Adrenal gland (tissue), 12 donors: ENCODE data around the gene UQCR10. TPM values are rescaled to one million over a fixed set of nuclear protein-coding genes. Genes with fewer than 3 reads are reported as not detected.

Experiments used
- DNase-seq, 7 donors: peaks; one replicate each; pipeline ENCODE4 v3.0.0-alpha.2; 2019 to 2020
- H3K27ac ChIP-seq, 5 donors: fragments of 200-600 bp; sonication (generic) in 4 of 5; 1 replicate in 3 of 5; 2 replicates in 2 of 5; pipeline versions ENCODE4 v1.5.1 to v1.8.0; 2016 to 2020; ENCODE audit warnings: mild to moderate bottlenecking in 1 of 5
- H3K27me3 ChIP-seq: fragments of 200-600 bp; 2 replicates; pipeline ENCODE4 v1.8.0; 2021
- H3K36me3 ChIP-seq, 2 donors: fragments of 200-600 bp; replicated peaks in 1 of 2; 1 replicate in 1 of 2; 2 replicates in 1 of 2; pipeline versions ENCODE4 v1.5.1 to v1.8.0; 2018 to 2022
- H3K4me1 ChIP-seq, 2 donors: fragments of 200-600 bp; replicated peaks in 1 of 2; 1 replicate in 1 of 2; 2 replicates in 1 of 2; pipeline versions ENCODE4 v1.5.1 to v1.8.0; 2018 to 2021
- H3K4me3 ChIP-seq, 4 donors: fragments of 200-600 bp; sonication (generic) in 3 of 4; one replicate each; pipeline ENCODE4 v1.5.1; 2016 to 2018
- H3K9me3 ChIP-seq, 3 donors: fragments of 200-600 bp; sonication (generic) in 1 of 3; replicated peaks in 1 of 3; 1 replicate in 2 of 3; 2 replicates in 1 of 3; pipeline versions ENCODE4 v1.5.1 to v1.8.0; 2016 to 2021
- CTCF ChIP-seq, 6 experiments: fragments of 450-650 bp in 4 of 6; fragments of 200-600 bp in 2 of 6; sonication (generic) in 1 of 6; IDR thresholded peaks; 1 replicate in 5 of 6; 2 replicates in 1 of 6; pipeline versions ENCODE4 v1.5.1 to v1.8.0; 2016 to 2021; ENCODE audit warnings: antibody characterized with exemption in 6 of 6, mild to moderate bottlenecking in 2 of 6, moderate library complexity in 1 of 6
- POLR2A ChIP-seq, 2 donors: fragments of 450-650 bp; IDR thresholded peaks; one replicate each; pipeline ENCODE4 v1.6.1; 2017; ENCODE audit warnings: antibody characterized with exemption in 2 of 2, mild to moderate bottlenecking in 2 of 2, moderate library complexity in 1 of 2
- WGBS, 4 donors: extraction: QIAGEN DNeasy Blood & Tissue Kit in 2 of 4; methylation state at CpG; one replicate each; pipeline versions ENCODE4 v1.1.5 to v1.1.7; 2013 to 2017; 5-methylcytosine and 5-hydroxymethylcytosine counted together
- intact Hi-C, 2 donors: fragments of 100-400 bp; cut with DNase I; formaldehyde crosslinking; loops; one replicate each; pipeline versions ENCODE4 v1.14.1 to v1.15.0; 2022 to 2023
- polyA plus RNA-seq, 3 donors: library from polyadenylated mRNA; stranded (reverse); fragments of 200-250 nt in 2 of 3; fragments of 350-450 nt in 1 of 3; fragmentation: Illumina TruSeq in 1 of 3; extraction: RNeasy Lipid Tissue Mini Kit (QIAGEN cat#74804) in 1 of 3; gene quantifications; one replicate each; pipeline ENCODE4 v1.2.3, GENCODE V29; 2013 to 2014
- total RNA-seq, 9 donors: library from RNA; depleted of rRNA in 4 of 9; stranded (reverse); fragments of >200 nt in 4 of 9; fragments of 120-200 nt in 1 of 9; fragmentation: NEBNext Ultra II Directional in 1 of 9; extraction: Animal tissue kit (Norgen Biotek cat#: 25700) in 1 of 9; gene quantifications; one replicate each; pipeline versions ENCODE4 v1.1.0 to v1.2.4, GENCODE V29; 2013 to 2023
- donor health status: healthy with polysubstance abuse.
- donor health status: Bipolar disorder and iron deficiency.
- donor health status: DM: yes; HTN: yes; CAD: no.
- donor health status: DM: no; HTN: no; CAD: no.
- donor health status: DM: no; HTN: no; CAD: no.
- donor health status: DM: yes; HTN: yes; CAD: no.

UQCR10 gene
- total and polyA plus RNA-seq, 12 donors, result 51.3 to 489 (median 187) TPM

- no peaks in the 10 kb centered on the region for H3K9me3 ChIP-seq
- H3K4me1 ChIP-seq, result peaks cover 8 to 11% of the 10 kb centered on the region in 2 donors
- H3K36me3 ChIP-seq, result no peaks in the 10 kb centered on the region
- DNase-seq, result no peak
- no peak for TF ChIP-seq CTCF (IDR thresholded peaks at IDR 0.05)
- no peak for TF ChIP-seq POLR2A (IDR thresholded peaks at IDR 0.05)
- intact Hi-C loops, result no loop called here
- H3K27ac ChIP-seq, result no peak overlapping the region
- no peak overlapping the region for H3K4me3 ChIP-seq
- WGBS, 4 donors, result 80 to 93% (median 86%) methylated on average over 15 of the region's 15 CpGs
- H3K27me3 ChIP-seq, result no peaks in the 10 kb centered on the region
Measured at GRCh38 chr22:29762263-29762662, 4.9 kb upstream of the UQCR10 start.

GRCh38 chr22:29765905-29766631, 1.1 kb upstream of the UQCR10 start:
- intact Hi-C loops, result no loop called here
- H3K27ac ChIP-seq, result peak overlapping the region in 4 of 5 donors; percentile 65 to 93 (median 84)
- no peaks in the 10 kb centered on the region for H3K9me3 ChIP-seq
- DNase-seq, result peak in 2 of 7 donors; percentile 25 to 57
- peaks cover 0 to 21% of the 10 kb centered on the region in 2 donors for H3K36me3 ChIP-seq
- peaks cover 18 to 22% of the 10 kb centered on the region in 2 donors for H3K4me1 ChIP-seq
- 50 to 60% (median 55%) methylated on average over 13 to 15 of the region's 15 CpGs for WGBS, 4 donors
- H3K4me3 ChIP-seq, result peak overlapping the region in 3 of 4 donors; percentile 66 to 93 (median 85)
- TF ChIP-seq CTCF (IDR thresholded peaks at IDR 0.05) (no peak), POLR2A (IDR thresholded peaks at IDR 0.05) (no peak)
- no peaks in the 10 kb centered on the region for H3K27me3 ChIP-seq

- TF ChIP-seq CTCF (IDR thresholded peaks at IDR 0.05) (peak in 1 of 6 experiments; percentile 5), POLR2A (IDR thresholded peaks at IDR 0.05) (peak; percentile 51 to 91)
Measured at GRCh38 chr22:29766632-29767170, 468 bp upstream of the UQCR10 start, which contains the start of gene ZMAT5. ZMAT5 (minus strand) TSS chr22:29767007; CDS start chr22:29748544, 18,463 bp downstream.

GRCh38 chr22:29768052-29768693, 1.0 kb downstream of the UQCR10 start:
- no peaks in the 10 kb centered on the region for H3K9me3 ChIP-seq
- no peak for TF ChIP-seq CTCF (IDR thresholded peaks at IDR 0.05)
- no peak for TF ChIP-seq POLR2A (IDR thresholded peaks at IDR 0.05)
- DNase-seq, result no peak
- peak overlapping the region in 2 of 5 donors; percentile 77 to 78 for H3K27ac ChIP-seq
- intact Hi-C loops, result no loop called here
- peaks cover 0 to 22% of the 10 kb centered on the region in 2 donors for H3K36me3 ChIP-seq
- H3K4me3 ChIP-seq, result peak overlapping the region in 3 of 4 donors; percentile 36 to 93 (median 85)
- no peaks in the 10 kb centered on the region for H3K27me3 ChIP-seq
- H3K4me1 ChIP-seq, result peaks cover 18 to 23% of the 10 kb centered on the region in 2 donors
- WGBS, 4 donors, result 31 to 39% (median 35%) methylated on average over 6 of the region's 6 CpGs

More at GRCh38 chr22:29766632-29767170, 468 bp upstream of the UQCR10 start, which contains the start of gene ZMAT5:
- H3K4me3 ChIP-seq, result peak within 1 kb of the TSS; percentile 36 to 93 (median 86)
- H3K4me1 ChIP-seq, result peaks cover 18 to 22% of the 10 kb centered on the region in 2 donors
- H3K36me3 ChIP-seq, result peaks cover 0 to 22% of the 10 kb centered on the region in 2 donors
- peak within 1 kb of the TSS; percentile 65 to 93 (median 78) for H3K27ac ChIP-seq
- H3K27me3 ChIP-seq, result no peaks in the 10 kb centered on the region
- WGBS, 4 donors, result 0% methylated on average over 16 to 32 of the region's 32 CpGs
- no peaks in the 10 kb centered on the region for H3K9me3 ChIP-seq
- intact Hi-C loops, result no loop called here
- DNase-seq, result peak; percentile 93 to 98 (median 97)
